Stomach smooth muscle (tissue), 2 donors: ENCODE results near the gene LAYN.
A peak's percentile ranks its signal among the peaks of the same experiment; 100 is the strongest.

Experiments used
- H3K27ac ChIP-seq: one replicate; pipeline ENCODE4 v1.7.0; 2013; ENCODE audit warnings: mild to moderate bottlenecking, low read length, inconsistent platforms
- H3K27me3 ChIP-seq, 2 donors: one replicate each; pipeline ENCODE4 v1.7.0; 2013; ENCODE audit warnings: low read length in 2 of 2; ENCODE audit not compliant: insufficient read depth in 2 of 2, control insufficient read depth in 1 of 2
- H3K36me3 ChIP-seq, 2 donors: one replicate each; pipeline ENCODE4 v1.7.0; 2013; ENCODE audit warnings: low read length in 2 of 2; ENCODE audit not compliant: control insufficient read depth in 2 of 2, insufficient read depth in 2 of 2
- H3K4me1 ChIP-seq: one replicate; pipeline ENCODE4 v1.7.0; 2013; ENCODE audit warnings: low read length; ENCODE audit not compliant: control insufficient read depth, insufficient read depth
- H3K4me3 ChIP-seq, 2 donors: one replicate each; pipeline ENCODE4 v1.7.0; 2013; ENCODE audit warnings: low read length in 2 of 2
- H3K9ac ChIP-seq, 2 donors: one replicate each; pipeline ENCODE4 v1.7.0; 2013; ENCODE audit warnings: low read length in 2 of 2, mild to moderate bottlenecking in 1 of 2
- H3K9me3 ChIP-seq, 2 donors: one replicate each; pipeline ENCODE4 v1.7.0; 2013; ENCODE audit warnings: low read length in 2 of 2; ENCODE audit not compliant: control insufficient read depth in 2 of 2
- donor health status: healthy.
- donor health status: Pancreatic carcinoma.

The LAYN gene

GRCh38 chr11:111561791-111562325, 21.3 kb downstream of the LAYN start:
- Histone ChIP-seq H3K27ac (no peak overlapping the region), H3K4me3 (no peak overlapping the region), H3K4me1 (peaks cover 8% of the 10 kb centered on the region), H3K9ac (no peak overlapping the region), H3K36me3 (peaks cover 7 to 18% of the 10 kb centered on the region in 2 donors), H3K9me3 (no peaks in the 10 kb centered on the region), H3K27me3 (no peaks in the 10 kb centered on the region)

GRCh38 chr11:111562692-111563389, 22.3 kb downstream of the LAYN start:
- Histone ChIP-seq H3K27me3 (no peaks in the 10 kb centered on the region), H3K4me1 (peaks cover under 1% of the 10 kb centered on the region), H3K4me3 (no peak overlapping the region), H3K9me3 (no peaks in the 10 kb centered on the region), H3K9ac (no peak overlapping the region), H3K36me3 (peaks cover 7 to 18% of the 10 kb centered on the region in 2 donors), H3K27ac (no peak overlapping the region)

GRCh38 chr11:111565114-111565720, 24.7 kb downstream of the LAYN start:
- Histone ChIP-seq H3K27me3 (no peaks in the 10 kb centered on the region), H3K36me3 (peaks cover 4 to 13% of the 10 kb centered on the region in 2 donors), H3K4me3 (no peak overlapping the region), H3K27ac (no peak overlapping the region), H3K9ac (no peak overlapping the region), H3K9me3 (no peaks in the 10 kb centered on the region), H3K4me1 (peaks cover 2% of the 10 kb centered on the region)

GRCh38 chr11:111566324-111566723, 25.8 kb downstream of the LAYN start:
- H3K9me3 ChIP-seq, result no peaks in the 10 kb centered on the region
- no peak overlapping the region for H3K27ac ChIP-seq
- H3K9ac ChIP-seq, result no peak overlapping the region
- no peak overlapping the region for H3K4me3 ChIP-seq
- H3K36me3 ChIP-seq, result peaks cover 0 to 9% of the 10 kb centered on the region in 2 donors
- H3K4me1 ChIP-seq, result peaks cover 2% of the 10 kb centered on the region
- no peaks in the 10 kb centered on the region for H3K27me3 ChIP-seq

GRCh38 chr11:111569476-111569875, 29.0 kb downstream of the LAYN start:
- Histone ChIP-seq H3K9me3 (no peaks in the 10 kb centered on the region), H3K4me3 (no peak overlapping the region), H3K9ac (no peak overlapping the region), H3K27ac (no peak overlapping the region), H3K36me3 (no peaks in the 10 kb centered on the region), H3K27me3 (no peaks in the 10 kb centered on the region), H3K4me1 (peaks cover 11% of the 10 kb centered on the region)

- H3K4me3 ChIP-seq, result no peak overlapping the region
- H3K27ac ChIP-seq, result no peak overlapping the region
- H3K9ac ChIP-seq, result no peak overlapping the region
These were observed 30.3 kb downstream of the LAYN start for GRCh38 chr11:111570796-111571195.

GRCh38 chr11:111571829-111572501, 31.4 kb downstream of the LAYN start:
- no peaks in the 10 kb centered on the region for H3K9me3 ChIP-seq
- no peak overlapping the region for H3K9ac ChIP-seq
- peaks cover 11% of the 10 kb centered on the region for H3K4me1 ChIP-seq

More at GRCh38 chr11:111570796-111571195, 30.3 kb downstream of the LAYN start:
- Histone ChIP-seq H3K27me3 (no peaks in the 10 kb centered on the region), H3K36me3 (no peaks in the 10 kb centered on the region), H3K9me3 (no peaks in the 10 kb centered on the region), H3K4me1 (peaks cover 11% of the 10 kb centered on the region)

GRCh38 chr11:111572581-111572980, 32.1 kb downstream of the LAYN start:
- no peaks in the 10 kb centered on the region for H3K27me3 ChIP-seq
- peaks cover 11% of the 10 kb centered on the region for H3K4me1 ChIP-seq
- no peak overlapping the region for H3K27ac ChIP-seq
- H3K36me3 ChIP-seq, result no peaks in the 10 kb centered on the region
- H3K9me3 ChIP-seq, result no peaks in the 10 kb centered on the region
- no peak overlapping the region for H3K4me3 ChIP-seq
- H3K9ac ChIP-seq, result no peak overlapping the region

More at GRCh38 chr11:111571829-111572501, 31.4 kb downstream of the LAYN start:
- H3K36me3 ChIP-seq, result no peaks in the 10 kb centered on the region
- no peaks in the 10 kb centered on the region for H3K27me3 ChIP-seq
- no peak overlapping the region for H3K27ac ChIP-seq
- H3K4me3 ChIP-seq, result no peak overlapping the region

GRCh38 chr11:111573821-111574249, 33.3 kb downstream of the LAYN start:
- peaks cover 11% of the 10 kb centered on the region for H3K4me1 ChIP-seq
- no peak overlapping the region for H3K9ac ChIP-seq
- H3K27ac ChIP-seq, result no peak overlapping the region
- peak overlapping the region; percentile 4 to 40 for H3K4me3 ChIP-seq
- no peaks in the 10 kb centered on the region for H3K27me3 ChIP-seq
- no peaks in the 10 kb centered on the region for H3K9me3 ChIP-seq
- no peaks in the 10 kb centered on the region for H3K36me3 ChIP-seq

GRCh38 chr11:111574373-111575225, 34.1 kb downstream of the LAYN start:
- H3K9ac ChIP-seq, result no peak overlapping the region
- peaks cover 11% of the 10 kb centered on the region for H3K4me1 ChIP-seq
- no peaks in the 10 kb centered on the region for H3K27me3 ChIP-seq
- H3K36me3 ChIP-seq, result no peaks in the 10 kb centered on the region
- no peak overlapping the region for H3K27ac ChIP-seq
- no peaks in the 10 kb centered on the region for H3K9me3 ChIP-seq
- H3K4me3 ChIP-seq, result peak overlapping the region in 1 of 2 donors; percentile 40
